ENCODE data around the gene ALDH18A1. TPM values are rescaled to one million over a fixed set of nuclear protein-coding genes. Genes with fewer than 3 reads are reported as not detected.

The ALDH18A1 gene
- total RNA-seq, 1 experiment from 2014 or later = 43.7 TPM

DNA sequence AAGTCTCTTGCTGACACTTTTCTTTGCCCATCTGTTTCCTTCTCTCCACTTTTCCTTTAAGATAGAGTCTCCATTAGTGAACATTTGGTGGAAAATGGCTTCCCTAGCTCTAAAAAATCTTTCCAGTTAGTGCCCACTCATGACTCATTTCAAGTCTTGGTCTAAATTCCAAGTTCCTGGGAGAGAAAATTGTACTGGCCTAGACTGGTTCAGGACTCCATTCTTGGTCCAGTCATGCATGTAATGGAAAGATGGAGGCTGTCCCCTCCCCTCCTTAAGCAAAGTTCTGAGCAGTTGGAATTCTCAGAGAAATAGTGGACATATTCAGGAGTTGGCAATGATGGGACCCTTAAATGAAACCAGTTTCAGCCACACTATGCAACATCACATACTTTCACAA lies 3.8 kb upstream of the ALDH18A1 start:
- no peaks in the 10 kb centered on the region for H3K27me3 ChIP-seq (ENCODE audit: low read length)
- H4K20me1 ChIP-seq (ENCODE audit: insufficient read depth, low read depth, low read length) = no peaks in the 10 kb centered on the region
- peaks cover 12% of the 10 kb centered on the region for H3K79me2 ChIP-seq (ENCODE audit: low read length)
- no peak overlapping the region for H3K9ac ChIP-seq (ENCODE audit: low read length)
- DNase-seq = no peak
- no peaks in the 10 kb centered on the region for H3K36me3 ChIP-seq (ENCODE audit: insufficient read depth, low read length)
- no peaks in the 10 kb centered on the region for H3K9me3 ChIP-seq (ENCODE audit: low read length)
- H3K4me1 ChIP-seq (ENCODE audit: low read length) = peaks cover 4% of the 10 kb centered on the region
- H3K27ac ChIP-seq (ENCODE audit: low read length) = no peak overlapping the region
- H2AFZ ChIP-seq (ENCODE audit: low read length) = no peak overlapping the region
- no peaks in the 10 kb centered on the region for H3K9me2 ChIP-seq (replicated peaks; ENCODE audit: insufficient read depth, low read length)
- H3K4me2 ChIP-seq (ENCODE audit: low read depth, low read length, poor library complexity, severe bottlenecking) = no peak overlapping the region
- H3K4me3 ChIP-seq (ENCODE audit: low read length) = no peak overlapping the region

DNA sequence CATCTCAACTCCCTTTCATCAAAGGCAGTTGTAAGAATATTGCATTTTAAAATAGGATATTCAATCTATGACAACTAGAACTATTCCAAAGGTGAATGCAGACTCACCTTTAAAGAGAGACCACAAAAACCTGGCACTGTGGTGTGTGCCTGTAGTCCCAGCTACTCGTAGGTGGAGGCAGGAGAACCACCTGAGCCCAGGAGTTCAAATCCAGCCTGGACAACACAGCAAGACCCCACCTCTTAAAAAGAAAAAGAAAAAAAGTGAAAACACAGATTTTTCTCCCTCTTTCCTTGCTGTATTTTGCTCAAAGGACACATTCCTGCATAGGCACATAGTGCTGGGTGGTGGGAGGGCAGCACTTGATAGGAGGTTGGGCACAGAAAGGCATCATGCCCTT lies 739 bp upstream of the ALDH18A1 start:
- Histone ChIP-seq H3K27me3 (ENCODE audit: low read length) (no peaks in the 10 kb centered on the region), H3K4me3 (ENCODE audit: low read length) (peak overlapping the region; percentile 80; the same call in 1 of the 2 replicates), H3K36me3 (ENCODE audit: insufficient read depth, low read length) (peaks cover 21% of the 10 kb centered on the region), H3K4me1 (ENCODE audit: low read length) (peaks cover 8% of the 10 kb centered on the region), H3K9me2 (replicated peaks; ENCODE audit: insufficient read depth, low read length) (no peaks in the 10 kb centered on the region), H3K4me2 (ENCODE audit: low read depth, low read length, poor library complexity, severe bottlenecking) (peak overlapping the region; percentile 81), H3K9ac (ENCODE audit: low read length) (no peak overlapping the region; the same call in 1 of the 2 replicates), H4K20me1 (ENCODE audit: insufficient read depth, low read depth, low read length) (no peaks in the 10 kb centered on the region), H3K27ac (ENCODE audit: low read length) (no peak overlapping the region), H3K79me2 (ENCODE audit: low read length) (peaks cover 37% of the 10 kb centered on the region), H2AFZ (ENCODE audit: low read length) (0 out of 2 replicates have a peak overlapping the region, but pooled peaks have one; percentile 63), H3K9me3 (ENCODE audit: low read length) (no peaks in the 10 kb centered on the region)
- no peak for DNase-seq

DNA sequence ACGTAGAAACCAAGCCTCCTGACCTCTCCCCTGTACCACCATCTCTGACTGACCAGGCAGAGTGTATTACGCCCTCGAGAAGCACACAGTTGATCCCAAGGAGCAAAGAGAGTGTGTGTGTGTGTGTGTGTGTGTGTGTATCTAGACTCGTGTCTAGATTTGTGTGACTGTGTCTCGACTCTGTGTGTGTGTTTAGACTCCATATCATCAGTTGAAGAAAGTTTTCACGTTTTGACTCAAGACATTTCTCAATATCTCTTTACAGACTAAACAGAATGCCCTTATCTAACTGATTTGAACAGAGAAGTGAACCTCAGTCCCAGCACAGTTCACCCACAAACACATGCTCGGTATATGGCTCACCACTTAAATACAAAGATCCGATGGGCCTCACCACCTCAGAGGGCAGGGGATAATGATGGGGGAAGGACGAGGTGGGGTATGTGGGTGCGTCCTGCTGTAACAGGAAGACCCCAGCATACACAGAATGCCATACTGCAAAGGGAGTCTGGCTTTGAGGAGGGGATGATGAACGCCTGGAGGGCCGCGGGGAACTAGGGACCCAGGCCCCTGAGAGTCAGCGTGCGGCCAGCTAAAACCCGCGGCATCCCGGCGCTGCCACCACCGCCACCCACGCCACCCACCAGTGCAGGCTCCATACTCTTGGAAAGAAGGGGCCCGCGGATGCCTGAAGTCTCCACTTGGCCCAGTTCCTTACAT lies 780 bp downstream of the ALDH18A1 start:
- H3K4me3 ChIP-seq (ENCODE audit: low read length) = peak overlapping the region; percentile 80
- no peaks in the 10 kb centered on the region for H3K9me3 ChIP-seq (ENCODE audit: low read length)
- peak; percentile 49 for DNase-seq
- peak overlapping the region; percentile 81 for H3K4me2 ChIP-seq (ENCODE audit: low read depth, low read length, poor library complexity, severe bottlenecking)
- H3K9ac ChIP-seq (ENCODE audit: low read length) = peak overlapping the region; percentile 83
- H3K27ac ChIP-seq (ENCODE audit: low read length) = no peak overlapping the region
- H3K79me2 ChIP-seq (ENCODE audit: low read length) = peaks cover 50% of the 10 kb centered on the region
- H3K27me3 ChIP-seq (ENCODE audit: low read length) = no peaks in the 10 kb centered on the region
- peaks cover 29% of the 10 kb centered on the region for H3K36me3 ChIP-seq (ENCODE audit: insufficient read depth, low read length)
- H2AFZ ChIP-seq (ENCODE audit: low read length) = no peak overlapping the region; the same call in 1 of the 2 replicates
- H4K20me1 ChIP-seq (ENCODE audit: insufficient read depth, low read depth, low read length) = no peaks in the 10 kb centered on the region
- peaks cover 8% of the 10 kb centered on the region for H3K4me1 ChIP-seq (ENCODE audit: low read length)
- H3K9me2 ChIP-seq (replicated peaks; ENCODE audit: insufficient read depth, low read length) = no peaks in the 10 kb centered on the region

- H3K79me2 ChIP-seq (ENCODE audit: low read length) = peaks cover 60% of the 10 kb centered on the region
These were observed 2.6 kb downstream of the ALDH18A1 start for GRCh38 chr10:95653895-95654294.

GRCh38 chr10:95651346-95652060 lies 5.0 kb downstream of the ALDH18A1 start:
- H3K4me3 ChIP-seq (ENCODE audit: low read length) = no peak overlapping the region
- no peaks in the 10 kb centered on the region for H4K20me1 ChIP-seq (ENCODE audit: insufficient read depth, low read depth, low read length)
- no peak overlapping the region for H3K27ac ChIP-seq (ENCODE audit: low read length)
- no peaks in the 10 kb centered on the region for H3K9me3 ChIP-seq (ENCODE audit: low read length)
- no peak overlapping the region for H3K9ac ChIP-seq (ENCODE audit: low read length)
- DNase-seq = no peak
- H2AFZ ChIP-seq (ENCODE audit: low read length) = no peak overlapping the region
- peaks cover 83% of the 10 kb centered on the region for H3K79me2 ChIP-seq (ENCODE audit: low read length)
- H3K9me2 ChIP-seq (replicated peaks; ENCODE audit: insufficient read depth, low read length) = no peaks in the 10 kb centered on the region
- peaks cover 8% of the 10 kb centered on the region for H3K4me1 ChIP-seq (ENCODE audit: low read length)
- peaks cover 36% of the 10 kb centered on the region for H3K36me3 ChIP-seq (ENCODE audit: insufficient read depth, low read length)
- H3K27me3 ChIP-seq (ENCODE audit: low read length) = no peaks in the 10 kb centered on the region
- no peak overlapping the region for H3K4me2 ChIP-seq (ENCODE audit: low read depth, low read length, poor library complexity, severe bottlenecking)

More at GRCh38 chr10:95653895-95654294, 2.6 kb downstream of the ALDH18A1 start:
- Histone ChIP-seq H4K20me1 (ENCODE audit: insufficient read depth, low read depth, low read length) (no peaks in the 10 kb centered on the region), H3K27me3 (ENCODE audit: low read length) (no peaks in the 10 kb centered on the region), H3K27ac (ENCODE audit: low read length) (no peak overlapping the region), H3K9me3 (ENCODE audit: low read length) (no peaks in the 10 kb centered on the region), H3K9ac (ENCODE audit: low read length) (no peak overlapping the region), H3K4me3 (ENCODE audit: low read length) (no peak overlapping the region), H2AFZ (ENCODE audit: low read length) (no peak overlapping the region), H3K36me3 (ENCODE audit: insufficient read depth, low read length) (peaks cover 36% of the 10 kb centered on the region), H3K9me2 (replicated peaks; ENCODE audit: insufficient read depth, low read length) (no peaks in the 10 kb centered on the region), H3K4me1 (ENCODE audit: low read length) (peaks cover 9% of the 10 kb centered on the region), H3K4me2 (ENCODE audit: low read depth, low read length, poor library complexity, severe bottlenecking) (no peak overlapping the region)
- no peak for DNase-seq

GRCh38 chr10:95650232-95650631 lies 6.3 kb downstream of the ALDH18A1 start:
- no peak overlapping the region for H3K4me3 ChIP-seq (ENCODE audit: low read length)
- no peak overlapping the region for H3K4me2 ChIP-seq (ENCODE audit: low read depth, low read length, poor library complexity, severe bottlenecking)
- no peaks in the 10 kb centered on the region for H3K9me2 ChIP-seq (replicated peaks; ENCODE audit: insufficient read depth, low read length)
- H3K9ac ChIP-seq (ENCODE audit: low read length) = no peak overlapping the region
- peaks cover 7% of the 10 kb centered on the region for H3K4me1 ChIP-seq (ENCODE audit: low read length)
- no peak overlapping the region for H2AFZ ChIP-seq (ENCODE audit: low read length)
- peak; percentile 20 for DNase-seq
- H3K36me3 ChIP-seq (ENCODE audit: insufficient read depth, low read length) = peaks cover 36% of the 10 kb centered on the region
- H4K20me1 ChIP-seq (ENCODE audit: insufficient read depth, low read depth, low read length) = no peaks in the 10 kb centered on the region
- no peaks in the 10 kb centered on the region for H3K27me3 ChIP-seq (ENCODE audit: low read length)
- H3K79me2 ChIP-seq (ENCODE audit: low read length) = peaks cover 82% of the 10 kb centered on the region
- no peaks in the 10 kb centered on the region for H3K9me3 ChIP-seq (ENCODE audit: low read length)
- no peak overlapping the region for H3K27ac ChIP-seq (ENCODE audit: low read length)

DNA sequence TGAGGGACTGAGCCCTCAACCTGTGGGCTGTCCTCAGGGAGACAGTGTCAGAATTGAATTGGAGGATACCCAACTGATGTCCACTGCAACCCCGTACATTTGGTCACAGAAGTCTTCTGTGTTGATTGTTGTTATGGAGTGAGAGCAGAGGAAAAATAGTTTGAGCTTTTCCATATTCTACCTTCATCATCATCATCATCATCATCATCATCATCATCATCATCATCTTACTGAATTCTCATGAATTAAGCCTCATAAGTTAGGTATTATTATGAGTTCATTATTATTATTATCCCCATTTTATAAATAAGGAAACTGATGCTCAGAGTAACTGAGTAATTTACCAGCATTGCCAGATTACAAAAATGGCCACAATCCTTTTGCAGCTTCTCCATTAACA lies 8.4 kb downstream of the ALDH18A1 start:
- DNase-seq = no peak
- no peaks in the 10 kb centered on the region for H4K20me1 ChIP-seq (ENCODE audit: insufficient read depth, low read depth, low read length)
- H3K4me1 ChIP-seq (ENCODE audit: low read length) = peaks cover 3% of the 10 kb centered on the region
- no peaks in the 10 kb centered on the region for H3K9me2 ChIP-seq (replicated peaks; ENCODE audit: insufficient read depth, low read length)
- H3K9ac ChIP-seq (ENCODE audit: low read length) = no peak overlapping the region
- no peaks in the 10 kb centered on the region for H3K9me3 ChIP-seq (ENCODE audit: low read length)
- H3K79me2 ChIP-seq (ENCODE audit: low read length) = peaks cover 70% of the 10 kb centered on the region
- H3K4me2 ChIP-seq (ENCODE audit: low read depth, low read length, poor library complexity, severe bottlenecking) = no peak overlapping the region
- H3K27me3 ChIP-seq (ENCODE audit: low read length) = no peaks in the 10 kb centered on the region
- no peak overlapping the region for H3K27ac ChIP-seq (ENCODE audit: low read length)
- peaks cover 26% of the 10 kb centered on the region for H3K36me3 ChIP-seq (ENCODE audit: insufficient read depth, low read length)
- no peak overlapping the region for H3K4me3 ChIP-seq (ENCODE audit: low read length)
- H2AFZ ChIP-seq (ENCODE audit: low read length) = no peak overlapping the region

DNA sequence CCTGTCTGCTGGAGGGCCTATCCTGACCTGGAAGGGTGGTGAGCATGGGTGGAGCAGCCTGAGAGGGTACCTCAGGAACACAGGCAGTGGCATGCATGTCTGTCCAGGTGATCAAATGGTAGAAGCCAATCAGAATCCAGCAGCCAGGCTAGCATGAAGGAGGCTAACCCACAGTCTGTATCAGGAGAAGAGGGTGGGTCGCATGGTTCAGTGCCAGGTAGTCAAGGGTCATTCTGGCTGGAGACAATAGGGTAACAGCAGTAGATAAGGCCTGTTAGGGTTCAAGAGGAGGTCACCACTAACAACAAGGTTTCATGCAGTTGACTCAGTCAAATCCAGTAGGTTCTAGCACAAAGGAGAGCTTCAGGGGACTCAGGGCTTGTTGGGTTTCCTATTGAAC lies 10.4 kb downstream of the ALDH18A1 start:
- H3K79me2 ChIP-seq (ENCODE audit: low read length) = peaks cover 60% of the 10 kb centered on the region
- H3K9ac ChIP-seq (ENCODE audit: low read length) = no peak overlapping the region
- H3K27me3 ChIP-seq (ENCODE audit: low read length) = no peaks in the 10 kb centered on the region
- no peak overlapping the region for H3K4me2 ChIP-seq (ENCODE audit: low read depth, low read length, poor library complexity, severe bottlenecking)
- H4K20me1 ChIP-seq (ENCODE audit: insufficient read depth, low read depth, low read length) = no peaks in the 10 kb centered on the region
- DNase-seq = no peak
- H2AFZ ChIP-seq (ENCODE audit: low read length) = no peak overlapping the region
- no peaks in the 10 kb centered on the region for H3K9me3 ChIP-seq (ENCODE audit: low read length)
- no peak overlapping the region for H3K27ac ChIP-seq (ENCODE audit: low read length)
- H3K9me2 ChIP-seq (replicated peaks; ENCODE audit: insufficient read depth, low read length) = no peaks in the 10 kb centered on the region
- peaks cover 17% of the 10 kb centered on the region for H3K36me3 ChIP-seq (ENCODE audit: insufficient read depth, low read length)
- H3K4me1 ChIP-seq (ENCODE audit: low read length) = peaks cover 3% of the 10 kb centered on the region
- H3K4me3 ChIP-seq (ENCODE audit: low read length) = no peak overlapping the region
